Measurements from ENCODE around the gene MAFG. TPM values are rescaled to one million over a fixed set of nuclear protein-coding genes. Genes with fewer than 3 reads are reported as not detected.
A peak's percentile ranks its signal among the peaks of the same experiment; 100 is the strongest.

Gene MAFG
- total and polyA plus RNA-seq, 9 of the 15 experiments (the other 6 are each of a cell fraction or from before 2014, with no cell fraction given) = 1.1 to 58.1 (median 24.9) TPM

GRCh38 chr17:81964081-81964849 lies 36.7 kb upstream of the MAFG start:
- BruUV-seq (replicated peaks) = no TSS peak
- H3K36me3 ChIP-seq (ENCODE audit: control insufficient read depth, insufficient read depth, low read length) = no peaks in the 10 kb centered on the region
- H3K9me3 ChIP-seq (replicated peaks; ENCODE audit: control insufficient read depth, insufficient read depth, low read depth, low read length) = no peaks in the 10 kb centered on the region
- TF ChIP-seq NFRKB (IDR thresholded peaks at IDR 0.05; ENCODE audit: low read depth) = no peak
- H3K4me3 ChIP-seq = no peak overlapping the region
- H3K9me1 ChIP-seq (ENCODE audit: control insufficient read depth, insufficient read depth, low read length) = no peaks in the 10 kb centered on the region
- H3K9ac ChIP-seq (ENCODE audit: insufficient read depth in 1 of 2, low read depth in 2 of 2, low read length in 2 of 2) = peak overlapping the region in 1 of 2 experiments; percentile 45; a peak in 1 of 4 replicates
- peaks cover 9 to 78% of the 10 kb centered on the region in 2 experiments for H3K4me1 ChIP-seq (replicated peaks in 1 of 2; ENCODE audit: control insufficient read depth in 2 of 2, insufficient read depth in 2 of 2, low read length in 2 of 2)
- no peak for FAIRE-seq
- no peak for ATAC-seq
- no peak overlapping the region for H2AFZ ChIP-seq (ENCODE audit: low read depth, low read length)
- no peak for DNase-seq (ENCODE audit: extremely low read depth in 1 of 4, low spot score in 3 of 4)
- in situ Hi-C loops (cut with MboI) (no loop called here), intact Hi-C loops (cut with micrococcal nuclease) (no loop called here)
- H3K27ac ChIP-seq (ENCODE audit: extremely low read depth, low read depth, low read length) = no peak overlapping the region
- peaks cover 7% of the 10 kb centered on the region; the same call in 2 of the 3 replicates for H3K79me2 ChIP-seq (ENCODE audit: control insufficient read depth, insufficient read depth, low read length)
- H3K4me2 ChIP-seq (ENCODE audit: insufficient read depth, low read length) = no peak overlapping the region
- ChIA-PET CTCF (ENCODE audit: low intra/inter-chr PET ratio) (no interaction called here), POLR2A (interaction anchor here (0.6 to 0.7 kb wide), 2 partner anchors 53 to 296 kb away, joined by 3 read pairs; partner anchors contain the start of gene PCYT2)
- no peaks in the 10 kb centered on the region for H4K20me1 ChIP-seq (replicated peaks; ENCODE audit: control insufficient read depth, insufficient read depth, low read length)
- WGBS (ENCODE audit: insufficient coverage, low coverage, missing lambda C conversion rate) = 54% methylated on average over 22 of the region's 22 CpGs
- no peaks in the 10 kb centered on the region for H3K27me3 ChIP-seq (ENCODE audit: control insufficient read depth in 2 of 2, insufficient read depth in 2 of 2, low read length in 2 of 2)

GRCh38 chr17:81962499-81963441 lies 35.2 kb upstream of the MAFG start:
- H2AFZ ChIP-seq (ENCODE audit: low read depth, low read length) = no peak overlapping the region
- intact Hi-C loops (cut with micrococcal nuclease) = no loop called here
- CTCF ChIA-PET (ENCODE audit: low intra/inter-chr PET ratio) = interaction anchor here (5.2 kb wide), 1 partner anchor 57 kb away, joined by 103 read pairs; the partner anchor contains the start of genes CENPX and LRRC45
- H3K4me3 ChIP-seq = no peak overlapping the region
- no peak for DNase-seq (ENCODE audit: extremely low read depth in 1 of 4, low spot score in 3 of 4)
- H3K9me3 ChIP-seq (replicated peaks; ENCODE audit: control insufficient read depth, insufficient read depth, low read depth, low read length) = no peaks in the 10 kb centered on the region
- BruUV-seq (replicated peaks) = no TSS peak
- WGBS (ENCODE audit: insufficient coverage, low coverage, missing lambda C conversion rate) = 73% methylated on average over 29 of the region's 37 CpGs
- no peak overlapping the region for H3K4me2 ChIP-seq (ENCODE audit: insufficient read depth, low read length)
- H3K79me2 ChIP-seq (ENCODE audit: control insufficient read depth, insufficient read depth, low read length) = peaks cover 20% of the 10 kb centered on the region
- no peaks in the 10 kb centered on the region for H3K27me3 ChIP-seq (ENCODE audit: control insufficient read depth in 2 of 2, insufficient read depth in 2 of 2, low read length in 2 of 2)
- in situ Hi-C loops (cut with MboI) = no loop called here
- H3K36me3 ChIP-seq (ENCODE audit: control insufficient read depth, insufficient read depth, low read length) = no peaks in the 10 kb centered on the region
- no peak for TF ChIP-seq KLF6 (CRISPR knock-in tag; IDR thresholded peaks at IDR 0.05; ENCODE audit: borderline replicate concordance)
- peak; percentile 48 for TF ChIP-seq NFIC (IDR thresholded peaks at IDR 0.05)
- POLR2A ChIA-PET = interaction anchor here (0.6 to 1.4 kb wide), 5 partner anchors 9 to 227 kb away, joined by 3 to 4 read pairs (median 3); no protein-coding TSS in a partner anchor
- no peak overlapping the region for H3K27ac ChIP-seq (ENCODE audit: extremely low read depth, low read depth, low read length)
- H3K9me1 ChIP-seq (ENCODE audit: control insufficient read depth, insufficient read depth, low read length) = no peaks in the 10 kb centered on the region
- no peak for ATAC-seq
- peaks cover 16 to 79% of the 10 kb centered on the region in 2 experiments for H3K4me1 ChIP-seq (replicated peaks in 1 of 2; ENCODE audit: control insufficient read depth in 2 of 2, insufficient read depth in 2 of 2, low read length in 2 of 2)
- FAIRE-seq = no peak
- H3K9ac ChIP-seq (ENCODE audit: insufficient read depth in 1 of 2, low read depth in 2 of 2, low read length in 2 of 2) = peak overlapping the region in 1 of 2 experiments; percentile 1; a peak in 1 of 4 replicates
- no peaks in the 10 kb centered on the region for H4K20me1 ChIP-seq (replicated peaks; ENCODE audit: control insufficient read depth, insufficient read depth, low read length)
